ENCODE measurements around the gene RPL22. TPM values are rescaled to one million over a fixed set of nuclear protein-coding genes. Genes with fewer than 3 reads are reported as not detected.

The RPL22 gene
- total and polyA plus RNA-seq, 2 of the 13 experiments (the other 11 are each of a cell fraction or from before 2014, with no cell fraction given): 214 to 545 TPM

- TF ChIP-seq PREB (CRISPR knock-in tag; IDR thresholded peaks at IDR 0.05) (peak; percentile 73; the same call in 1 of the 2 replicates), TARDBP (CRISPR knock-in tag; IDR thresholded peaks at IDR 0.05) (peak; percentile 47; the same call in 1 of the 2 replicates), ZNF569 (CRISPR knock-in tag; IDR thresholded peaks at IDR 0.05; ENCODE audit: borderline replicate concordance) (no peak), HMGXB3 (CRISPR knock-in tag; IDR thresholded peaks at IDR 0.05; ENCODE audit: borderline replicate concordance) (peak; percentile 94), EHMT2 (IDR thresholded peaks at IDR 0.05; ENCODE audit: borderline replicate concordance, low read depth, low read length) (peak; percentile 76; the same call in 1 of the 2 replicates), MZF1 (CRISPR knock-in tag; IDR thresholded peaks at IDR 0.05; ENCODE audit: borderline replicate concordance) (peak; percentile 69; the same call in 1 of the 2 replicates), MIER3 (CRISPR knock-in tag; IDR thresholded peaks at IDR 0.05; ENCODE audit: borderline replicate concordance) (peak; percentile 92; the same call in 1 of the 2 replicates), MEIS1 (CRISPR knock-in tag; IDR thresholded peaks at IDR 0.05; ENCODE audit: borderline replicate concordance) (peak; percentile 92), HIVEP1 (CRISPR knock-in tag; IDR thresholded peaks at IDR 0.05) (peak; percentile 72; the same call in 1 of the 2 replicates), PHF5A (CRISPR knock-in tag; IDR thresholded peaks at IDR 0.05; ENCODE audit: low read depth, unreplicated experiment) (peak; percentile 85), SAFB2 (CRISPR knock-in tag; IDR thresholded peaks at IDR 0.05; ENCODE audit: borderline replicate concordance, low read depth) (peak; percentile 98), AFF4 (CRISPR knock-in tag; IDR thresholded peaks at IDR 0.05) (no peak), ZNF652 (CRISPR knock-in tag; IDR thresholded peaks at IDR 0.05; ENCODE audit: borderline replicate concordance, low read depth) (peak; percentile 43; the same call in 1 of the 2 replicates), RELA (CRISPR knock-in tag; IDR thresholded peaks at IDR 0.05) (peak; percentile 95), ZSCAN29 (CRISPR knock-in tag; conservative IDR thresholded peaks at IDR 0.05) (0 out of 2 replicates have a peak, but pooled peaks have one; percentile 33), ZNF567 (CRISPR knock-in tag; IDR thresholded peaks at IDR 0.05; ENCODE audit: borderline replicate concordance) (peak; percentile 73; the same call in 1 of the 2 replicates), ZFP1 (CRISPR knock-in tag; IDR thresholded peaks at IDR 0.05) (peak; percentile 91; the same call in 1 of the 2 replicates), XRCC5 (optimal IDR thresholded peaks at IDR 0.05; ENCODE audit: low read length) (peak; percentile 92), ZFY (CRISPR knock-in tag; IDR thresholded peaks at IDR 0.05) (peak; percentile 88), ZNF34 (CRISPR knock-in tag; IDR thresholded peaks at IDR 0.05; ENCODE audit: borderline replicate concordance) (no peak)
Measured at GRCh38 chr1:6245086-6245868, 45.9 kb upstream of the RPL22 start (continued).
